PC-3 (cell line): ENCODE results near the gene CDH12.

Experiments
- CTCF ChIP-seq: fragments of 300-600 bp; sonication (generic); conservative IDR thresholded peaks from 2 replicates; pipeline ENCODE4 v1.5.1; 2017; ENCODE audit warnings: antibody characterized with exemption, low read depth, mild to moderate bottlenecking, low read length
- EZH2 ChIP-seq: fragments of 300-600 bp; sonication (generic); IDR thresholded peaks from one replicate; pipeline ENCODE4 v1.6.1; 2017; ENCODE audit warnings: antibody characterized with exemption, mild to moderate bottlenecking, low read length; ENCODE audit not compliant: unreplicated experiment
- EZH2phosphoT487 ChIP-seq: fragments of 300-600 bp; sonication (generic); IDR thresholded peaks from 2 replicates; pipeline ENCODE4 v1.6.1; 2018; ENCODE audit warnings: mild to moderate bottlenecking, antibody characterized with exemption, low read length, borderline replicate concordance

DNA sequence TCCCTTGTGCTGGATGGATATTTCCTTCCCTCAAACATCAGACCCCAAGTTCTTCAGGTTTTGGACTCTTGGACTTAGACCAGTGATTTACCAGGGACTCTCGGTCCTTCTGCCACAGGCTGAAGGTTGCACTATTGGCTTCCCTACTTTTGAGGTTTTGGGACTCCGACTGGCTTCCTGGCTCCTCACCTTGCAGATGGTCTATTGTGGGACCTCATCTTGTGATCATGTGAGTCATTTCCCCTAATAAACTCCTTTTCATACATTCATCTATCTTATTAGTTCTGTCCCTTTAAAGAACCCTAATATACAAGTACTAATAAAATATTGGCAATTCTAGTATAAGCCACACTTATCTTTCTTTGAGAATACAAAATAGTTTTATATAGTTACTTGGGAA lies 1078.9 kb downstream of the CDH12 start:
- TF ChIP-seq CTCF (no peak), EZH2 (no peak), EZH2phosphoT487 (no peak)
